Spinal cord (tissue), 10 donors: ENCODE results near the gene EPSTI1. TPM values are rescaled to one million over a fixed set of nuclear protein-coding genes. Genes with fewer than 3 reads are reported as not detected.

Experiments
- DNase-seq, 6 donors: peaks; one replicate each; pipeline versions ENCODE4 v3.0.0 to v3.0.0-alpha.2; 2013 to 2015; ENCODE audit warnings: low spot score in 6 of 6, low read depth in 4 of 6
- H3K27ac ChIP-seq: one replicate; pipeline ENCODE4 v1.5.1; 2013; ENCODE audit warnings: low read depth, low read length, control low read depth
- H3K27me3 ChIP-seq: one replicate; pipeline ENCODE4 v1.6.1; 2013; ENCODE audit warnings: low read length; ENCODE audit not compliant: control insufficient read depth, insufficient read depth
- H3K36me3 ChIP-seq: one replicate; pipeline ENCODE4 v1.6.1; 2013; ENCODE audit warnings: low read length; ENCODE audit not compliant: control insufficient read depth, insufficient read depth
- H3K4me1 ChIP-seq: one replicate; pipeline ENCODE4 v1.6.1; 2013; ENCODE audit warnings: low read length; ENCODE audit not compliant: control insufficient read depth, insufficient read depth
- H3K4me3 ChIP-seq: one replicate; pipeline ENCODE4 v1.5.1; 2013; ENCODE audit warnings: low read depth, low read length, control low read depth
- H3K9me3 ChIP-seq: one replicate; pipeline ENCODE4 v1.6.1; 2013; ENCODE audit warnings: low read length; ENCODE audit not compliant: control insufficient read depth, insufficient read depth
- WGBS: methylation state at CpG from one replicate; pipeline ENCODE4 v1.1.5; 2013; ENCODE audit warnings: missing lambda C conversion rate; ENCODE audit not compliant: insufficient coverage; 5-methylcytosine and 5-hydroxymethylcytosine counted together
- polyA plus RNA-seq, 2 donors: library from polyadenylated mRNA; unstranded; fragments of 120-200 nt; gene quantifications; one replicate each; pipeline ENCODE4 v1.2.1, GENCODE V29; 2013; ENCODE audit not compliant: insufficient read length in 2 of 2
- total RNA-seq, 2 donors: library from RNA; depleted of rRNA in 1 of 2; stranded (reverse); fragments of 120-200 nt in 1 of 2; fragments of >200 nt in 1 of 2; gene quantifications; one replicate each; pipeline versions ENCODE4 v1.2.3 to v1.2.4, GENCODE V29; 2013 to 2014
- donor health status: healthy.

EPSTI1 gene
- total and polyA plus RNA-seq, 4 donors: 3.8 to 16.0 (median 4.5) TPM

DNA sequence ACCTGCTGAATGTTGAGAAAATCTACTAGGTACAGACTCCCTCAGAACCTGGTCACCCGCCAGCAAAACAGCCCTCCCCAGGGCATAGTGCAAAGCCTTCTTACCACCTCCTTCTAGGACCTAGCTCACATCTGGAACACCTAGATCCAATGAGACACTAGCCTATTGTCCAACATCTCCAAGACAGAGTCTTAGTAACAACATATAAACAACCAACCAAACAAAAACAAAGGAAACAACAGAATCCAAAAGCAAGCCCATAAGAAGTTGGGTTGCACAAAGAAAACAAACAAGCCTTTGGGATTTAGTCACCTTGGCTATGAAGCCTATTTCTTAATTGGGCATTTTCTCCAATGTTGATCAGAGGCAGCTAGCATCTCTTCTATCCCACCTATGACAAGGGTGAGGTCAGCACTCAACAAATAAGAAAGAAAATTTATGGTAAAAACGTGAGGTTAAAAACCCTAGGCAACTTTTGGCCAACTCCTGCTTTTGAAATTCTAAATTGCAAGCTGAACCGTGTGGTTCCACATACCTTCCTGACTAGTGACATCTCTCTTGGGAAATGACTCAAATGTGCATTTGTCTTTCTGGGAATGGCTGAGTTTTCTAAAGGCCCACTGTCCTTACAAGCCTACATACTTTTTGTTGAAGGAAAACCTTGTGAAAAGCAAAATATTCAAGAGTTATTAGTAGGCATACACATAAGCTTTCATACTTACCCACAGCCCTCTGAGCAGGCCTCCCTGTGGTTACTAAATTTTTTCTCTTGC, 144.0 kb downstream of the EPSTI1 start:
- Histone ChIP-seq H3K36me3 (no peaks in the 10 kb centered on the region), H3K4me1 (no peaks in the 10 kb centered on the region), H3K9me3 (no peaks in the 10 kb centered on the region), H3K4me3 (no peak overlapping the region), H3K27ac (no peak overlapping the region), H3K27me3 (no peaks in the 10 kb centered on the region)
- 0% methylated on average over 1 of the region's 3 CpGs for WGBS
- DNase-seq: no peak

DNA sequence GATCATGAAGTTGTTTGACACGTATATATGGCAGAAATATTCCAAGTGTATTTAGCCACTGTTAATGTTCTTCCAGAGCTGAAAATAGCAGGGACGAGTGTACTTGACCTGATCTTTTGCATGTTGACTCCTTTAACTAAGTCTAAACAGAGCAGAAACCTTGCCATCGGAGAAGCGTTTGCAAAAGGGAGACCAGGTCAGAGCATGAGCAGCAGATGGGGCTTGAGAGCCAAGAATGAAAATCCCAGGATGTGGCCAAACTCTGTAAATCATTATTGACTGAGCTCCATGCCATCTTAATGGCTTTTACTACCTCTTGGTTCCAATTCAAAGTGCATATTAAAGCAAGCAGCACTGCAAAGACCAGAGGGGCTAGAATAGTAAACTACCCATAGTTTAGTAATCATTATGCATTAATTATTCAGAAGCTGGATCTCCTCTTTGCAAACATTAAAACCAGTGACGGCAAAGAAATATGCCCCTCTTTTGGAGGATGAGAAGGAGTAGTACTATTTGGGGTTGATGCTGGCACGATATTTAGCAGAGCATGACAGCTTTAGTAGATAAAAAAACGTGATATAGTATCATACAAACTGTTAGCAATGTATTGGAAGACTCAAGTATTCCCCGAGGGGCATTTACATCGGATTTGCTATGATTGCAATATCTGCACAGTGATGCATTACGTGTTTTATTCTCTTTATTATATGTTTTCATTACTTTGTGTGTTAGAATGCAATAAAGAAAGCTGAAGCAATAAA, 154.9 kb downstream of the EPSTI1 start:
- Histone ChIP-seq H3K27me3 (no peaks in the 10 kb centered on the region), H3K36me3 (no peaks in the 10 kb centered on the region), H3K27ac (no peak overlapping the region), H3K4me3 (no peak overlapping the region), H3K9me3 (no peaks in the 10 kb centered on the region), H3K4me1 (no peaks in the 10 kb centered on the region)
- DNase-seq: peak in 3 of 6 donors; percentile 15 to 91 (median 37)
- WGBS: 42% methylated on average over 5 of the region's 10 CpGs

Other genes starting within 250 kb of the EPSTI1 start
- gene FAM216B, start 210.7 kb downstream of the EPSTI1 start, total RNA-seq: 10 to 100 TPM in 1 of 2 donors, 1 to 10 TPM in 1; 5.6 to 12.7 TPM
- gene FAM216B, start 210.7 kb downstream of the EPSTI1 start, polyA plus RNA-seq: 1 to 10 TPM; 5.6 to 9.8 TPM
- gene DNAJC15, start 31.3 kb upstream of the EPSTI1 start, total RNA-seq: 10 to 100 TPM; 19.1 to 23.5 TPM
- 10 to 100 TPM; 25.1 to 27.6 TPM for gene DNAJC15, start 31.3 kb upstream of the EPSTI1 start, polyA plus RNA-seq